A673 (cell line): ENCODE data around the gene ZNF841.

Source experiments
- CTCF ChIP-seq: fragments of 300-800, 200-600 bp; sonication (generic); conservative IDR thresholded peaks from 2 replicates; pipeline ENCODE4 v1.5.1; 2017; ENCODE audit warnings: low read depth, mild to moderate bottlenecking, antibody characterized with exemption, low read length, moderate library complexity, mixed read lengths
- EZH2 ChIP-seq: fragments of 200-600 bp; sonication (generic); IDR thresholded peaks from 2 replicates; pipeline ENCODE4 v1.6.1; 2017; ENCODE audit warnings: borderline replicate concordance, low read depth, mild to moderate bottlenecking, mixed read lengths, antibody characterized with exemption, low read length; ENCODE audit not compliant: poor library complexity, severe bottlenecking

GRCh38 chr19:52140032-52140710 is 44.6 kb upstream of the ZNF841 start:
- no peak for TF ChIP-seq CTCF
- TF ChIP-seq EZH2 = no peak
